H1 (cell line): Measurements from ENCODE around the gene SLC34A1. TPM values are rescaled to one million over a fixed set of nuclear protein-coding genes. Genes with fewer than 3 reads are reported as not detected.

ENCODE experiments used
- ASH2L ChIP-seq: fragments of 200-600, 300-600 bp; sonication (generic); IDR thresholded peaks from one replicate; pipeline ENCODE4 v1.7.1; 2017; ENCODE audit warnings: low read length
- ATF3 ChIP-seq: IDR thresholded peaks from 2 replicates; pipeline ENCODE4 v1.6.1; 2011; ENCODE audit warnings: low read depth, mild to moderate bottlenecking, low read length; ENCODE audit not compliant: insufficient read depth
- CEBPB ChIP-seq: IDR thresholded peaks from 2 replicates; pipeline ENCODE4 v1.6.1; 2012; ENCODE audit warnings: low read depth, low read length
- CHD1 ChIP-seq: IDR thresholded peaks from 2 replicates; pipeline ENCODE4 v1.6.1; 2012; ENCODE audit warnings: low read depth, low read length, improper control_type of control experiment
- CHD7 ChIP-seq: fragments of 300-600 bp; sonication (generic); IDR thresholded peaks from 2 replicates; pipeline ENCODE4 v1.7.1; 2012; ENCODE audit warnings: low read length, moderate library complexity, mild to moderate bottlenecking, inconsistent platforms; ENCODE audit not compliant: insufficient replicate concordance
- CREB1 ChIP-seq: IDR thresholded peaks from 2 replicates; pipeline ENCODE4 v1.6.1; 2012; ENCODE audit warnings: inconsistent platforms
- EZH2 ChIP-seq: fragments of 200-600 bp; sonication (generic); IDR thresholded peaks from 2 replicates; pipeline ENCODE4 v1.7.1; 2012; ENCODE audit warnings: low read depth, mild to moderate bottlenecking, moderate library complexity, low read length, inconsistent platforms; ENCODE audit not compliant: severe bottlenecking
- KDM1A ChIP-seq: fragments of 200-600, 300-600 bp; sonication (generic); IDR thresholded peaks from 2 replicates; pipeline ENCODE4 v1.7.1; 2016; ENCODE audit warnings: mild to moderate bottlenecking, low read length, borderline replicate concordance
- SAP30 ChIP-seq: fragments of 300-600 bp; sonication (generic); IDR thresholded peaks from 2 replicates; pipeline ENCODE4 v1.7.1; 2012; ENCODE audit warnings: low read length, moderate library complexity, mild to moderate bottlenecking, inconsistent platforms; ENCODE audit not compliant: insufficient read depth, insufficient replicate concordance
- SIN3A ChIP-seq, 2 experiments: IDR thresholded peaks in 1 of 2; conservative IDR thresholded peaks in 1 of 2; 2 replicates each; pipeline ENCODE4 v1.6.1; 2011 to 2012; ENCODE audit warnings: low read length in 2 of 2, improper control_type of control experiment in 1 of 2, low read depth in 1 of 2, mild to moderate bottlenecking in 1 of 2
- SIX5 ChIP-seq: IDR thresholded peaks from 2 replicates; pipeline ENCODE4 v1.6.1; 2011; ENCODE audit warnings: mild to moderate bottlenecking, low read depth, low read length
- SP2 ChIP-seq: IDR thresholded peaks from 2 replicates; pipeline ENCODE4 v1.6.1; 2012; ENCODE audit warnings: mild to moderate bottlenecking, low read length, inconsistent platforms
- polyA plus RNA-seq, 7 experiments: library from polyadenylated mRNA; depleted of rRNA in 3 of 7; stranded (reverse) in 5 of 7; unstranded in 2 of 7; fragments of >200 nt in 5 of 7; fragments of 200-250 nt in 2 of 7; gene quantifications; 1 replicate in 5 of 7; 2 replicates in 1 of 7; 4 replicates in 1 of 7; pipeline versions ENCODE4 v1.2.1 to v1.2.3, GENCODE V29; 2011 to 2013; ENCODE audit warnings: missing spikeins in 2 of 7, mixed read lengths in 2 of 7
- total RNA-seq: library from RNA; stranded (reverse); fragmentation: NEBNext Ultra II Directional; extraction: Animal tissue kit (Norgen Biotek cat#: 25700); gene quantifications from 2 replicates; pipeline ENCODE4 v1.2.1, GENCODE V29; 2021

Gene SLC34A1
- total and polyA plus RNA-seq, 2 of the 8 experiments (the other 6 are each of a cell fraction or from before 2014, with no cell fraction given): not detected

- TF ChIP-seq SAP30 (no peak), CHD7 (no peak), SIX5 (no peak), SP2 (no peak), EZH2 (no peak), CHD1 (no peak), ATF3 (no peak), CREB1 (no peak), CEBPB (no peak), ASH2L (no peak), KDM1A (no peak), SIN3A (conservative IDR thresholded peaks at IDR 0.05 in 1 of 2, IDR thresholded peaks at IDR 0.05 in 1 of 2; ENCODE audit: low read depth in 1 of 2, low read length in 2 of 2) (no peak)
Observed at GRCh38 chr5:177384134-177384533, at the start of gene SLC34A1 (continued).
